Neural cell (in vitro differentiated cells): ENCODE measurements around the gene SLIT3.

Experiments
- CTCF ChIP-seq: fragments of 450-650 bp; IDR thresholded peaks from 2 replicates; pipeline ENCODE4 v1.5.1; 2014; ENCODE audit warnings: antibody characterized with exemption, mild to moderate bottlenecking, moderate library complexity; ENCODE audit not compliant: poor library complexity, severe bottlenecking
- EP300 ChIP-seq: fragments of 450-650 bp; conservative IDR thresholded peaks from 2 replicates; pipeline ENCODE4 v1.6.1; 2014; ENCODE audit warnings: antibody characterized with exemption, mild to moderate bottlenecking, moderate library complexity; ENCODE audit not compliant: poor library complexity, severe bottlenecking
- EZH2 ChIP-seq: fragments of 200-600, 300-800 bp; shearing (Covaris generic), sonication (generic); IDR thresholded peaks from 2 replicates; pipeline ENCODE4 v1.6.1; 2014; ENCODE audit warnings: antibody characterized with exemption, low read length, borderline replicate concordance, mild to moderate bottlenecking; ENCODE audit not compliant: insufficient read depth, poor library complexity, severe bottlenecking
- MXI1 ChIP-seq: fragments of 450-650 bp; conservative IDR thresholded peaks from 2 replicates; pipeline ENCODE4 v1.6.1; 2014; ENCODE audit warnings: antibody characterized with exemption, mild to moderate bottlenecking; ENCODE audit not compliant: poor library complexity, severe bottlenecking
- POLR2AphosphoS5 ChIP-seq: IDR thresholded peaks from 2 replicates; pipeline ENCODE4 v1.6.1; 2012
- RAD21 ChIP-seq: fragments of 450-650 bp; conservative IDR thresholded peaks from 2 replicates; pipeline ENCODE4 v1.6.1; 2014; ENCODE audit warnings: antibody characterized with exemption, mild to moderate bottlenecking, moderate library complexity
- REST ChIP-seq: IDR thresholded peaks from 2 replicates; pipeline ENCODE4 v1.6.1; 2012; ENCODE audit warnings: borderline replicate concordance
- SMC3 ChIP-seq: fragments of 450-650 bp; conservative IDR thresholded peaks from 2 replicates; pipeline ENCODE4 v1.6.1; 2014; ENCODE audit warnings: antibody characterized with exemption, mild to moderate bottlenecking, moderate library complexity; ENCODE audit not compliant: poor library complexity
- TAF1 ChIP-seq: IDR thresholded peaks from 2 replicates; pipeline ENCODE4 v1.6.1; 2012; ENCODE audit warnings: low read depth

GRCh38 chr5:169270827-169271226 is 30.1 kb downstream of the SLIT3 start:
- TF ChIP-seq POLR2AphosphoS5 (no peak), REST (no peak), CTCF (no peak), SMC3 (no peak), EP300 (no peak), EZH2 (no peak), RAD21 (no peak), MXI1 (no peak), TAF1 (no peak)
